SU-DHL-6 (cell line): ENCODE measurements around the gene ARAP3.

Experiments
- EZH2phosphoT487 ChIP-seq: fragments of 200-600 bp; sonication (generic), shearing (Covaris generic); conservative IDR thresholded peaks from 2 replicates; pipeline ENCODE4 v1.6.1; 2018; ENCODE audit warnings: mild to moderate bottlenecking, antibody characterized with exemption, low read length, moderate library complexity, mixed read lengths
- TF ChIP-seq, protein P1 (sequence below): fragments of 200-600 bp; sonication (generic); IDR thresholded peaks from one replicate; pipeline ENCODE4 v1.5.1; 2017; ENCODE audit warnings: antibody characterized with exemption, mild to moderate bottlenecking, low read length, moderate library complexity; ENCODE audit not compliant: insufficient read depth, poor library complexity, severe bottlenecking

DNA sequence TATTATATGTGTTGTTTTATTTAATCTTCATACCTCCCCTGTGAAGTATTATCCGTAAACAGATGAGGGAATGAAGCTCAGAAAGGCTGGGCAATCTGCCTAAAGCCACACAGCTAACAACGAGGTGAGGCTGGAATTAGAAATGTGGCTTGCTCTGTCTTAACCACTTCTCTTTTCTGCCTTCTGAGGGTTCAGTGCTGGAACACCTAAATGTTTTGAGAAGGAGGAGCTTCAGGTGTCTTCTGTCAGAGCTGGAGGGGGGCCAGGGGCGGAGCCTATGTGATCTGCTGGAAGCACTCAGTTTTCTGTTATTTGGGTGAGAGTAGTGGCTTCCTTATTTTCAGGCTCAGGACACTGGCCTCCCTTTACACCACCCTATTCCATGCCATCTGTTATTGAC, 35.0 kb upstream of the ARAP3 start:
- TF ChIP-seq, protein P1, sequence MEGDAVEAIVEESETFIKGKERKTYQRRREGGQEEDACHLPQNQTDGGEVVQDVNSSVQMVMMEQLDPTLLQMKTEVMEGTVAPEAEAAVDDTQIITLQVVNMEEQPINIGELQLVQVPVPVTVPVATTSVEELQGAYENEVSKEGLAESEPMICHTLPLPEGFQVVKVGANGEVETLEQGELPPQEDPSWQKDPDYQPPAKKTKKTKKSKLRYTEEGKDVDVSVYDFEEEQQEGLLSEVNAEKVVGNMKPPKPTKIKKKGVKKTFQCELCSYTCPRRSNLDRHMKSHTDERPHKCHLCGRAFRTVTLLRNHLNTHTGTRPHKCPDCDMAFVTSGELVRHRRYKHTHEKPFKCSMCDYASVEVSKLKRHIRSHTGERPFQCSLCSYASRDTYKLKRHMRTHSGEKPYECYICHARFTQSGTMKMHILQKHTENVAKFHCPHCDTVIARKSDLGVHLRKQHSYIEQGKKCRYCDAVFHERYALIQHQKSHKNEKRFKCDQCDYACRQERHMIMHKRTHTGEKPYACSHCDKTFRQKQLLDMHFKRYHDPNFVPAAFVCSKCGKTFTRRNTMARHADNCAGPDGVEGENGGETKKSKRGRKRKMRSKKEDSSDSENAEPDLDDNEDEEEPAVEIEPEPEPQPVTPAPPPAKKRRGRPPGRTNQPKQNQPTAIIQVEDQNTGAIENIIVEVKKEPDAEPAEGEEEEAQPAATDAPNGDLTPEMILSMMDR = no peak
- TF ChIP-seq EZH2phosphoT487 = no peak
